HL-60 (cell line): ENCODE results near the gene SCN5A.

Source experiments
- DNase-seq, 2 experiments: peaks; one replicate each; pipeline ENCODE4 v3.0.0-alpha.2; 2010 to 2020; ENCODE audit warnings: low read depth in 1 of 2, low spot score in 1 of 2
- H3K27ac ChIP-seq: fragments of 250-450 bp; sonication (Bioruptor Pico); replicated peaks from 2 replicates; pipeline ENCODE4 v1.5.1; 2020; ENCODE audit warnings: mild to moderate bottlenecking, moderate library complexity
- H3K27me3 ChIP-seq: fragments of 250-450 bp; sonication (Bioruptor Pico); 2 replicates; pipeline ENCODE4 v1.5.1; 2021; ENCODE audit warnings: mild to moderate bottlenecking, moderate library complexity; ENCODE audit not compliant: insufficient read depth, poor library complexity, severe bottlenecking
- H3K4me3 ChIP-seq: replicated peaks from 2 replicates; pipeline ENCODE4 v1.5.1; 2011; ENCODE audit warnings: mild to moderate bottlenecking, control low read depth, low read length; ENCODE audit not compliant: insufficient read depth
- GABPA ChIP-seq: IDR thresholded peaks from 2 replicates; pipeline ENCODE4 v1.6.1; 2012; ENCODE audit warnings: low read depth
- POLR2AphosphoS5 ChIP-seq: IDR thresholded peaks from 2 replicates; pipeline ENCODE4 v1.6.1; 2012; ENCODE audit warnings: low read depth
- SPI1 ChIP-seq: IDR thresholded peaks from 2 replicates; pipeline ENCODE4 v1.6.1; 2012; ENCODE audit warnings: low read depth, mild to moderate bottlenecking, borderline replicate concordance
- TF ChIP-seq, protein P1 (sequence below): IDR thresholded peaks from one replicate; pipeline ENCODE4 v1.5.1; 2011; ENCODE audit warnings: low read length, control low read depth, inconsistent platforms; ENCODE audit not compliant: insufficient read depth
- TF ChIP-seq, protein P2 (sequence below): IDR thresholded peaks from 2 replicates; pipeline ENCODE4 v1.6.1; 2012; ENCODE audit warnings: low read depth; ENCODE audit not compliant: insufficient replicate concordance

The SCN5A gene

DNA sequence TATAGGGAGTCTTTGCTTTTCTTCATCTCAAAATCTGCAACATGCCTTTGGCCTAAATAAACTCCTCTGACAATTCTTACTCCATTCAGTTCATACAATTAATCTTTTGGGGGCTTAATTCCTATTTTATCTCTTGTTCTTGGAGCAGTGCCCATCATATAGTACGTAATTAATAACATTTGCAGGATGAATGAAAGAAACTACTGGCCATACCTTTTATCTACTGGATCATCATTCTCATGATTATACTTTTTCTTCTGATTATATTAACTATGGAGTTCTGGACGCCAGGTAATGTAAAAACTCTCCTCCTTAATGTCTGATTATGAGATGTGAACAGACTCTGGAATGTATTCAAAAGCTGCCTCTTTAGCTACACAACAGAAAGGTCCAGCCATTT, 46.5 kb upstream of the SCN5A start:
- Histone ChIP-seq H3K27ac (no peak overlapping the region), H3K27me3 (peaks cover 4% of the 10 kb centered on the region), H3K4me3 (no peak overlapping the region)
- DNase-seq = no peak
- TF ChIP-seq, protein P1, sequence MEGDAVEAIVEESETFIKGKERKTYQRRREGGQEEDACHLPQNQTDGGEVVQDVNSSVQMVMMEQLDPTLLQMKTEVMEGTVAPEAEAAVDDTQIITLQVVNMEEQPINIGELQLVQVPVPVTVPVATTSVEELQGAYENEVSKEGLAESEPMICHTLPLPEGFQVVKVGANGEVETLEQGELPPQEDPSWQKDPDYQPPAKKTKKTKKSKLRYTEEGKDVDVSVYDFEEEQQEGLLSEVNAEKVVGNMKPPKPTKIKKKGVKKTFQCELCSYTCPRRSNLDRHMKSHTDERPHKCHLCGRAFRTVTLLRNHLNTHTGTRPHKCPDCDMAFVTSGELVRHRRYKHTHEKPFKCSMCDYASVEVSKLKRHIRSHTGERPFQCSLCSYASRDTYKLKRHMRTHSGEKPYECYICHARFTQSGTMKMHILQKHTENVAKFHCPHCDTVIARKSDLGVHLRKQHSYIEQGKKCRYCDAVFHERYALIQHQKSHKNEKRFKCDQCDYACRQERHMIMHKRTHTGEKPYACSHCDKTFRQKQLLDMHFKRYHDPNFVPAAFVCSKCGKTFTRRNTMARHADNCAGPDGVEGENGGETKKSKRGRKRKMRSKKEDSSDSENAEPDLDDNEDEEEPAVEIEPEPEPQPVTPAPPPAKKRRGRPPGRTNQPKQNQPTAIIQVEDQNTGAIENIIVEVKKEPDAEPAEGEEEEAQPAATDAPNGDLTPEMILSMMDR = no peak
- TF ChIP-seq, protein P2, sequence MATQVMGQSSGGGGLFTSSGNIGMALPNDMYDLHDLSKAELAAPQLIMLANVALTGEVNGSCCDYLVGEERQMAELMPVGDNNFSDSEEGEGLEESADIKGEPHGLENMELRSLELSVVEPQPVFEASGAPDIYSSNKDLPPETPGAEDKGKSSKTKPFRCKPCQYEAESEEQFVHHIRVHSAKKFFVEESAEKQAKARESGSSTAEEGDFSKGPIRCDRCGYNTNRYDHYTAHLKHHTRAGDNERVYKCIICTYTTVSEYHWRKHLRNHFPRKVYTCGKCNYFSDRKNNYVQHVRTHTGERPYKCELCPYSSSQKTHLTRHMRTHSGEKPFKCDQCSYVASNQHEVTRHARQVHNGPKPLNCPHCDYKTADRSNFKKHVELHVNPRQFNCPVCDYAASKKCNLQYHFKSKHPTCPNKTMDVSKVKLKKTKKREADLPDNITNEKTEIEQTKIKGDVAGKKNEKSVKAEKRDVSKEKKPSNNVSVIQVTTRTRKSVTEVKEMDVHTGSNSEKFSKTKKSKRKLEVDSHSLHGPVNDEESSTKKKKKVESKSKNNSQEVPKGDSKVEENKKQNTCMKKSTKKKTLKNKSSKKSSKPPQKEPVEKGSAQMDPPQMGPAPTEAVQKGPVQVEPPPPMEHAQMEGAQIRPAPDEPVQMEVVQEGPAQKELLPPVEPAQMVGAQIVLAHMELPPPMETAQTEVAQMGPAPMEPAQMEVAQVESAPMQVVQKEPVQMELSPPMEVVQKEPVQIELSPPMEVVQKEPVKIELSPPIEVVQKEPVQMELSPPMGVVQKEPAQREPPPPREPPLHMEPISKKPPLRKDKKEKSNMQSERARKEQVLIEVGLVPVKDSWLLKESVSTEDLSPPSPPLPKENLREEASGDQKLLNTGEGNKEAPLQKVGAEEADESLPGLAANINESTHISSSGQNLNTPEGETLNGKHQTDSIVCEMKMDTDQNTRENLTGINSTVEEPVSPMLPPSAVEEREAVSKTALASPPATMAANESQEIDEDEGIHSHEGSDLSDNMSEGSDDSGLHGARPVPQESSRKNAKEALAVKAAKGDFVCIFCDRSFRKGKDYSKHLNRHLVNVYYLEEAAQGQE = no peak
- TF ChIP-seq POLR2AphosphoS5 (no peak), GABPA (no peak), SPI1 (no peak)

DNA sequence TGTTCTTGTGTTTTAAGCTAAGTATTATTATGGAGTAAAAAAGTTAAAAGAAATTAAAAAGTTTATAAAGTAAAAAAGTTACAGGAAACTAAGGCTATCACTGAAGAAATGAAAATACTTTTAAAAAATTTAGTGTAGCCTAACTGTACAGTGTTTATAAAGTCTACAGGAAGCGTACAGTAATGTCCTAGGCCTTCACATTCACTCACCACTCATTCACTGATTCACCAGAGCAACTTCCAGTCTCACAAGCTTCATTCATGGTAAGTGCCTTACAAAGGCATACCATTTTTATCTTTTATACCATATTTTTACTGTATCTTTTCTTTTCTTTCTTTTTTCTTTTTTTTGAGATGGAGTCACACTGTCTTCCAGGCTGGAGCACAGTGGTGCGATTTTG, 40.7 kb upstream of the SCN5A start:
- Histone ChIP-seq H3K27ac (no peak overlapping the region), H3K27me3 (no peaks in the 10 kb centered on the region), H3K4me3 (no peak overlapping the region)
- TF ChIP-seq POLR2AphosphoS5 (no peak), GABPA (no peak), SPI1 (no peak)
- TF ChIP-seq, protein P2 = no peak
- TF ChIP-seq, protein P1 = no peak
- DNase-seq = no peak

DNA sequence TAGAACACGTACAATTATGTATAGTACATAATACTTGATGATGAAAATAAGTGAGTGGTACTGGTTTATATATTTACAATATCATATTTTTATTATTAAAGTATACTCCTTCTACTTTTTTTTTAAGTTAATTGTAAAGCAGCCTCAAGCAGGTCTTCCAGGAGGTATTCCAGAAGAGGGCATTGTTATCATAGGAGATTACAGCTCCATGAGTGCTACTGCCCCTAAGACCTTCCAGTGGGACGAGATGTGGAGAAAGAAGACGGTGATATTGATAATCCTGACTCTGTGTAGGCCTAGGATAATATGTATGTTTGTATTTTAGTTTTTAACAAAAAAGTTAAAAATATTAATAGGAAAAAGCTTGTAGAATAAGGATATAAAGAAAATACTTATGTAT, 40.3 kb upstream of the SCN5A start:
- H3K4me3 ChIP-seq = no peak overlapping the region
- H3K27me3 ChIP-seq = no peaks in the 10 kb centered on the region
- DNase-seq = no peak
- no peak overlapping the region for H3K27ac ChIP-seq
- TF ChIP-seq, protein P1 = no peak
- TF ChIP-seq, protein P2 = no peak
- TF ChIP-seq GABPA (no peak), POLR2AphosphoS5 (no peak), SPI1 (no peak)
